ENCODE data around the gene DHPS.
A peak's percentile ranks its signal among the peaks of the same experiment; 100 is the strongest.
"Not testable (repeated sequence)": the region's sequence is repeated elsewhere in the genome, so short reads cannot be mapped to it uniquely, and the experiment has no call there.

DHPS gene

GRCh38 chr19:12705654-12706331 is 24.1 kb upstream of the DHPS start:
- DNase-seq (ENCODE audit: low read depth in 2 of 2) = no peak

GRCh38 chr19:12705169-12705568 is 23.5 kb upstream of the DHPS start:
- DNase-seq (ENCODE audit: low read depth in 2 of 2) = no peak

- DNase-seq (ENCODE audit: low read depth in 2 of 2) = no peak
These were observed 21.4 kb upstream of the DHPS start for GRCh38 chr19:12703046-12703445.

- no peak for DNase-seq (ENCODE audit: low read depth in 2 of 2)
These were observed 20.1 kb upstream of the DHPS start for GRCh38 chr19:12701596-12702282.

- DNase-seq (ENCODE audit: low read depth in 2 of 2) = no peak
These were observed 16.5 kb upstream of the DHPS start for GRCh38 chr19:12698138-12698537.

GRCh38 chr19:12697425-12697824 is 15.7 kb upstream of the DHPS start:
- DNase-seq (ENCODE audit: low read depth in 2 of 2) = not testable (repeated sequence)

- DNase-seq (ENCODE audit: low read depth in 2 of 2) = peak; percentile 95 to 99
These were observed 15.0 kb upstream of the DHPS start, which contains the start of gene FBXW9 for GRCh38 chr19:12696366-12697335. FBXW9 (minus strand) TSS chr19:12696631; CDS start chr19:12696581, 50 bp downstream.

- DNase-seq (ENCODE audit: low read depth in 2 of 2) = no peak
These were observed 14.3 kb upstream of the DHPS start for GRCh38 chr19:12695997-12696365.

GRCh38 chr19:12695514-12695913 is 13.8 kb upstream of the DHPS start:
- no peak for DNase-seq (ENCODE audit: low read depth in 2 of 2)

GRCh38 chr19:12695096-12695495 is 13.4 kb upstream of the DHPS start:
- no peak for DNase-seq (ENCODE audit: low read depth in 2 of 2)

- DNase-seq (ENCODE audit: low read depth in 2 of 2) = no peak
These were observed 13.0 kb upstream of the DHPS start for GRCh38 chr19:12694641-12695040.

GRCh38 chr19:12692960-12693359 is 11.3 kb upstream of the DHPS start:
- no peak for DNase-seq (ENCODE audit: low read depth in 2 of 2)

- no peak for DNase-seq (ENCODE audit: low read depth in 2 of 2)
These were observed 8.0 kb upstream of the DHPS start for GRCh38 chr19:12689581-12690216.

- DNase-seq (ENCODE audit: low read depth in 2 of 2) = no peak
These were observed 7.3 kb upstream of the DHPS start for GRCh38 chr19:12689012-12689411.

- no peak for DNase-seq (ENCODE audit: low read depth in 2 of 2)
These were observed 6.0 kb upstream of the DHPS start, which contains the start of gene GNG14 for GRCh38 chr19:12687496-12688196. GNG14 (plus strand) TSS chr19:12687998; CDS start chr19:12688049, 51 bp downstream.

GRCh38 chr19:12685831-12686230 is 4.2 kb upstream of the DHPS start:
- DNase-seq (ENCODE audit: low read depth in 2 of 2) = no peak

- DNase-seq (ENCODE audit: low read depth in 2 of 2) = no peak
These were observed 1.6 kb downstream of the DHPS start for GRCh38 chr19:12680034-12680433.

GRCh38 chr19:12678039-12678438 is 3.6 kb downstream of the DHPS start:
- not testable (repeated sequence) for DNase-seq (ENCODE audit: low read depth in 2 of 2)

- no peak for DNase-seq (ENCODE audit: low read depth in 2 of 2)
These were observed 4.8 kb downstream of the DHPS start for GRCh38 chr19:12676928-12677327.

GRCh38 chr19:12676384-12676792 is 5.3 kb downstream of the DHPS start:
- DNase-seq (ENCODE audit: low read depth in 2 of 2) = peak; percentile 83 to 93

- DNase-seq (ENCODE audit: low read depth in 2 of 2) = no peak
These were observed 5.7 kb downstream of the DHPS start for GRCh38 chr19:12675940-12676339.

All from activated CD4-positive, alpha-beta T cell treated with anti-CD3 and anti-CD28 coated beads for 24 hours (primary cell).